Activated CD4-positive, alpha-beta T cell treated with anti-CD3 and anti-CD28 coated beads, Interleukin-2, amount 50 U/mL, for 4 hours (primary cell): Measurements from ENCODE around the gene CLDN24.

Experiments used
- DNase-seq, 2 experiments: peaks; one replicate each; pipeline ENCODE4 v3.0.0-alpha.2; 2020

The CLDN24 gene

GRCh38 chr4:183320211-183321059 lies 1.8 kb downstream of the CLDN24 start, which contains the start of gene CLDN22:
TSS of gene CLDN22 (minus strand) at chr4:183320276. CDS start at chr4:183320218, 58 bp downstream.
- DNase-seq: no peak

- no peak for DNase-seq
These were observed 3.6 kb downstream of the CLDN24 start for GRCh38 chr4:183318656-183319055.

DNA sequence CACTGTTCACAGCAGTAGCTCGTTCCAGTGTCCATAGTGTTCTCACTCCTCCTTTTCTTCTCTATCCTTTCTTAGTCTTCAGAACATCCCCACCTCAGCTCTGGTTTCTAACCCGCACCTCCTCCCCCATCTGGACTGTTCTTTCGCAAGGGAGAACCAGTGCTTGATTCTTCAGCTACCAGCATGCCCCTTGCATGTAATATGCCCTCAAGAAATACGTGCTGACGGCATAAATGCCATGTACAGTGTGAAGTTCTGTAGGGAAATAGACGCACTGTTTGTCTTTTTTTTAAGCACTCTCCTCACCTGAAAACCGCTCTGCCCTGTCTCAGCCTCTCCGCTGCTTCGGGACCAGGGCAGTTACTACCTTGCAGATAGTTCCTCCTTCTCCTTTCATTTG lies 7.4 kb downstream of the CLDN24 start:
- no peak for DNase-seq

GRCh38 chr4:183314336-183314735 lies 7.9 kb downstream of the CLDN24 start:
- no peak for DNase-seq

- DNase-seq: no peak
These were observed 9.4 kb downstream of the CLDN24 start for GRCh38 chr4:183312841-183313240.

DNA sequence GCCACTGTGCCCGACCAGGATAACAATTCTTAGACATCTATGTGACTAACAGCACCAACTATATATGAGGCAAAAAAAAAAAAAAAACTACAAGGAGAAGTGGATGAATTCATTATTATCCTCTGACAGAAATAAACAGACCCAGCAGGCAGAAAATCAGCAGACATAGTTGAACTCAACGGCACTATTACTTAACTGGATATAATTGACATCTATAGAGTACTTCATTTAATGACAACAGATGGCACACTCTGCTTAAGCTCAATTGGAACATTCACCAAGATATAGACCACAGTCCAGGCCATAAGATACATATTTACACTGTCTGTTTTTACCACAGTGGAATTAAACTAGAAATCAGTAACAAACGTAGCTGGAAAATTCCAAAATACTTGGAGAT lies 15.4 kb downstream of the CLDN24 start:
- DNase-seq: no peak

- no peak for DNase-seq
These were observed 17.7 kb downstream of the CLDN24 start for GRCh38 chr4:183304538-183304937.

DNA sequence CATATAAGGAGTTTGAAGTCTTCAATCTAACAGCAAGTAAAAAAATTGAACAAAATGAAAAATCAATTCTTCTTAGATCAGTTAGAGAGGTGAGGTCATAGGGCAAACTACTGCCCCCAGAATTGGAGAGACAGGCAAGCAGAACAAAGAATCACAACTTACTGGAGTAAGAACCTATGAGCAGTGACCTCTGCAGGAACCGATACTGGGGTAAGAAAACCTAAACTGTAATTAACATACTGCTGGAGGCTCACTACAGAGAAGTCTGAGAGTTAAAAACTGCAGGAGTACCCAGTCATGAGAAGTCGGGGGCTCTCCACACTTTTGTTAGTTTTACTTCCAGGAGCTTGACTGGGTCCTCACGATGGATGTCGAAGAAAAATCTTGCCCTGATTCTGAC lies 18.2 kb downstream of the CLDN24 start:
- DNase-seq: no peak

- DNase-seq: no peak
These were observed 18.9 kb downstream of the CLDN24 start for GRCh38 chr4:183303301-183303700.

DNA sequence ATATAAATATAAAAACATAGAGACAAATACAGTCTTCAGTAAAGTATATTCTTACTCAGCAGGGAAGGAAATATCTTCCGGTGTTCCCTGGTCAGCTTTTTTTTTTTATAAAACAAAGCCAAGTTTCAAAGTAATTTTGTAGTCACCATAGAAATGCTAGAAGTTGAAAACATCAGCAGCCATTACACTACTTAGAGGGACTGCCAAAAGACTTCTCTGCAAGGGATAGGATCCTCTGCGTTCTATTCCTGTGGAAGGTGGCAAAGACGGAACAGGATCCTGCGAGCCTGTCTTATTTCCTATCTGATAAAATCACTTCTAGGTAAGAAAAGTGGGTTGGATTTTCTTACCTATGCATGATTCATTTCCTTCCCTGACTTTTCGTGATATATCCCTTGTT lies 21.6 kb downstream of the CLDN24 start:
- no peak for DNase-seq

DNA sequence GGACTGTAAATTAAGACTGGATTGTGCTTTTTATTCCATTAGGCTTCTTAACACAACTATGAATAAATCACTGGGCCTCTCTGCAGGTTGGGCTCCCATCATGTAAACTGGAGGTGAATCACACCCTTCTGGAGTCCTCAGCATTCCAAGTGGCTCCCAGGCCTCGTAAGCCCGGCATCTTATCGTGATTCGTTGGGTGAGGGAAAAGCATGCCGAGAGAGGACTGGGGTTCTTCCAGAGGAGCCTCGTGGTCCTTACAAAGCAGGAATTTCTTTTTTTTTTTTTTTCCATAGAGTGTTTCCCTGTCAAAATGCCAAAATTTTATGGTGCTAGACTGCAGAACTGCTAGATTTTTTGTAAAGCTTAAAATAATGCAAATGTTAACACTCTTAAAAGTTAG lies 22.2 kb downstream of the CLDN24 start:
- no peak for DNase-seq

GRCh38 chr4:183299464-183299863 lies 22.8 kb downstream of the CLDN24 start:
- DNase-seq: no peak

GRCh38 chr4:183297675-183298074 lies 24.6 kb downstream of the CLDN24 start:
- DNase-seq: no peak

DNA sequence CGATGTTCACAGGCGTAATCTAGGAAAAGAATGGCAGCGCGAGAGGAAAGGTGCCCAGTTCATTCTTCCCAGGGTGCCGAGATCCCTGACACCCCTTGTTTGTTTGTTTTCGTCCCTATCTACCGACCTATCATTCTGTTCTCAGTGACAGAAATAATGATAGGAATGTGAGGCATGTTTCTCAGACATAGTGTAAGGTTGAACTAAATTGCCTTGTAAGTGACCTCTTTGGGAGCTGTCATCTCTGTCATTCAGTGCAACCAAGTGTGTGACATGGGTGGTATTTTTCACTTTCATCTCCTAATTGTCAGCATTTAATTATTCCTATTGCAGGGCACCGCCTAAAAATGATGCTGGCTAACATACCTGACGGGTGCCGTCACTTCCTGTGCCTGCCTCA lies 26.5 kb downstream of the CLDN24 start:
- no peak for DNase-seq

GRCh38 chr4:183291070-183291469 lies 31.2 kb downstream of the CLDN24 start:
- DNase-seq: no peak

- no peak for DNase-seq
These were observed 32.5 kb downstream of the CLDN24 start for GRCh38 chr4:183289688-183290087.

GRCh38 chr4:183288955-183289354 lies 33.3 kb downstream of the CLDN24 start:
- DNase-seq: no peak

GRCh38 chr4:183287677-183288076 lies 34.5 kb downstream of the CLDN24 start:
- DNase-seq: no peak

GRCh38 chr4:183287309-183287659 lies 34.9 kb downstream of the CLDN24 start:
- no peak for DNase-seq

GRCh38 chr4:183286590-183287308 lies 35.5 kb downstream of the CLDN24 start:
- DNase-seq: no peak

DNA sequence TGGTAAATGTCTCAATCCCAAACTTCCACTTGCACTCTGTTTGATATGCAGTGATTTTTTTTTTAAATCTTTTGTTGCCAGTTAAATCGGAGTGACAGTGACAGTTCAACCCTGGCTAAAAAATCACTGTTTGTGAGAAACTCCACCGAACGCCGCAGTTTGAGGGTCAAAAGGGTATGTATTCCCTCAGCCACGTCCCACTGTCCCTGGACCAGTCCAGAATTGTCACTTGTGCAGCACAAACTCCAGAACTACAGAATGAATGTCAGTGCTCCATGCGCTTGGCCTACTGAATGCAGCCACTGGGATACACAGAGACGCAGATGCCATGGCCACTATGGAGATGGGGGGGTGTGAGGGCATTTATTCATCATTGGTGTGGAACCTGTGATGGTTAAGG lies 36.3 kb downstream of the CLDN24 start:
- DNase-seq: no peak

GRCh38 chr4:183284965-183285364 lies 37.3 kb downstream of the CLDN24 start:
- DNase-seq: no peak

GRCh38 chr4:183284258-183284785 lies 37.9 kb downstream of the CLDN24 start:
- DNase-seq: no peak

DNA sequence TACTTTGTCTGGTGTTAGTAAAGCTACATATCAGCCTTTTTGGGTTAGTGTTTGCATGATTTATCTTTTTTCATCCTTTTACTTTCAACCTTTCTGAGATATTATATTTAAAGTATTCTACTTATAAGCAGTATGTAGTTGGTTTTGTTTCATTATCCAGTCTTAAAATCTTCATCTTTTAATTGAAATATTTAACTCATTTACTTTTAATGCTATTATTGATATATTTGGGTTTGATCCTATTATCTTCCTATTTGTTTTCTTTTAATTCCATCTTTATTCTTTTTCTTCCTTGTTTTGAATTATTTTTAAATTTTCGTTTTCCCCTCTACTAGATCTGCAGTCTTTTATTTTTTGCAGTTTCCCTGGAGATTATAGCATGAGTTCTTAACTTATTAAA lies 46.1 kb downstream of the CLDN24 start:
- DNase-seq: no peak
